Mucosa of rectum (tissue), 2 donors: ENCODE results near the gene ZC3H10.

ENCODE experiments used
- H3K27ac ChIP-seq, 2 donors: one replicate each; pipeline ENCODE4 v1.7.0; 2013; ENCODE audit warnings: inconsistent platforms in 2 of 2, low read depth in 2 of 2, low read length in 2 of 2
- H3K27me3 ChIP-seq, 2 donors: one replicate each; pipeline ENCODE4 v1.7.0; 2013; ENCODE audit warnings: low read length in 2 of 2; ENCODE audit not compliant: control insufficient read depth in 2 of 2, insufficient read depth in 2 of 2
- H3K36me3 ChIP-seq, 2 donors: one replicate each; pipeline ENCODE4 v1.7.0; 2013; ENCODE audit warnings: low read length in 2 of 2; ENCODE audit not compliant: control insufficient read depth in 2 of 2, insufficient read depth in 2 of 2
- H3K4me1 ChIP-seq, 2 donors: one replicate each; pipeline ENCODE4 v1.7.0; 2013; ENCODE audit warnings: low read length in 2 of 2, mild to moderate bottlenecking in 1 of 2; ENCODE audit not compliant: control insufficient read depth in 2 of 2, insufficient read depth in 2 of 2
- H3K4me3 ChIP-seq, 2 donors: one replicate each; pipeline ENCODE4 v1.7.0; 2013; ENCODE audit warnings: low read length in 2 of 2
- H3K9ac ChIP-seq, 2 donors: one replicate each; pipeline ENCODE4 v1.7.0; 2013; ENCODE audit warnings: low read length in 2 of 2, low read depth in 1 of 2, mild to moderate bottlenecking in 1 of 2
- H3K9me3 ChIP-seq, 2 donors: one replicate each; pipeline ENCODE4 v1.7.0; 2013; ENCODE audit warnings: low read length in 2 of 2; ENCODE audit not compliant: control insufficient read depth in 2 of 2
- donor health status: healthy.
- donor health status: Normal muscosa, but diverticular disease.

Gene ZC3H10

GRCh38 chr12:56159482-56160192, 41.6 kb downstream of the ZC3H10 start:
- peaks cover 45 to 51% of the 10 kb centered on the region in 2 donors for H3K36me3 ChIP-seq
- H3K4me3 ChIP-seq, result peak overlapping the region; percentile 88 to 99
- peaks cover 20 to 25% of the 10 kb centered on the region in 2 donors for H3K4me1 ChIP-seq
- H3K9ac ChIP-seq, result peak overlapping the region; percentile 99 to 100
- H3K27ac ChIP-seq, result peak overlapping the region; percentile 97 to 99
- no peaks in the 10 kb centered on the region for H3K27me3 ChIP-seq
- H3K9me3 ChIP-seq, result no peaks in the 10 kb centered on the region

GRCh38 chr12:56160193-56160763, 42.2 kb downstream of the ZC3H10 start:
- Histone ChIP-seq H3K4me3 (peak overlapping the region; percentile 88 to 99), H3K36me3 (peaks cover 49 to 52% of the 10 kb centered on the region in 2 donors)

DNA sequence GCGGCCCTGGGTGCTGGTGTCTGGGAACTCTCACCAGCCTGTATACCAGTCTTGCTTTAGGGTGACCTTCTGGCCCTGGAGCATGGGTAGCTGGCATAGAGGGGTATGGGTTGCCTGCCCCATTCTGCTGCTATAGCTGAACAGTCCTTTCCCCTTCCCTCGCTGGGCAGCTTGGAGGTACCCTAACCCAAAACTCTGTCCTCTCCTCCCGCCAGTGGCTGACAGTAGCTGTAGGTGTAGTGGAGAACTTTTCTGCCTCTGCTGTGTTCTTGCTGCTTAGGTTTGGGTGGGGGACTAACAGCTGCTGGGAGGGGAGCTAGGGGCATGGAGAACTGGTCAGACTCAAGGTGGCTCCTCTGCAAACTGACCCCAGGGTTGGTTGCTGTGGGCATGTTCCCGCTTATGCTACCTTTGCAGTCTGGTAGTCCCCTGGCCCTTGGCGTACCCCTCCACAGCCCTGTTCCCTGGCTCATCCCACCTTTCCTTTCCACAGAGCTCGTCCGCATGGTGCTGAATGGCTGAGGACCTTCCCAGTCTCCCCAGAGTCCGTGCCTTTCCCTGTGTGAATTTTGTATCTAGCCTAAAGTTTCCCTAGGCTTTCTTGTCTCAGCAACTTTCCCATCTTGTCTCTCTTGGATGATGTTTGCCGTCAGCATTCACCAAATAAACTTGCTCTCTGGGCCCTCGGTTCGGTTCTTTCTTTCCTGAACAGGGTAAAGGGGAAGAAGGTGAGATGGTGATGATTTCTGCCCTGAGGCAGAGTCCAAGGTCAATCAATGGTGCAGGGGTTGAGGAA, 43.0 kb downstream of the ZC3H10 start:
- no peaks in the 10 kb centered on the region for H3K9me3 ChIP-seq
- H3K36me3 ChIP-seq, result peaks cover 57 to 59% of the 10 kb centered on the region in 2 donors
- peaks cover 20 to 25% of the 10 kb centered on the region in 2 donors for H3K4me1 ChIP-seq
- H3K4me3 ChIP-seq, result peak overlapping the region; percentile 88 to 99
- H3K27ac ChIP-seq, result peak overlapping the region; percentile 97 to 99
- H3K9ac ChIP-seq, result peak overlapping the region; percentile 99 to 100
- H3K27me3 ChIP-seq, result no peaks in the 10 kb centered on the region

More at GRCh38 chr12:56160193-56160763, 42.2 kb downstream of the ZC3H10 start:
- peaks cover 20 to 25% of the 10 kb centered on the region in 2 donors for H3K4me1 ChIP-seq
- no peaks in the 10 kb centered on the region for H3K27me3 ChIP-seq
- H3K27ac ChIP-seq, result peak overlapping the region; percentile 97 to 99
- peak overlapping the region; percentile 99 to 100 for H3K9ac ChIP-seq
- H3K9me3 ChIP-seq, result no peaks in the 10 kb centered on the region

GRCh38 chr12:56161690-56162351, 43.8 kb downstream of the ZC3H10 start:
- H3K9me3 ChIP-seq, result no peaks in the 10 kb centered on the region
- no peaks in the 10 kb centered on the region for H3K27me3 ChIP-seq
- peak overlapping the region; percentile 97 to 99 for H3K27ac ChIP-seq
- H3K4me1 ChIP-seq, result peaks cover 20 to 25% of the 10 kb centered on the region in 2 donors
- peaks cover 57 to 61% of the 10 kb centered on the region in 2 donors for H3K36me3 ChIP-seq
- H3K9ac ChIP-seq, result no peak overlapping the region
- peak overlapping the region in 1 of 2 donors; percentile 99 for H3K4me3 ChIP-seq

DNA sequence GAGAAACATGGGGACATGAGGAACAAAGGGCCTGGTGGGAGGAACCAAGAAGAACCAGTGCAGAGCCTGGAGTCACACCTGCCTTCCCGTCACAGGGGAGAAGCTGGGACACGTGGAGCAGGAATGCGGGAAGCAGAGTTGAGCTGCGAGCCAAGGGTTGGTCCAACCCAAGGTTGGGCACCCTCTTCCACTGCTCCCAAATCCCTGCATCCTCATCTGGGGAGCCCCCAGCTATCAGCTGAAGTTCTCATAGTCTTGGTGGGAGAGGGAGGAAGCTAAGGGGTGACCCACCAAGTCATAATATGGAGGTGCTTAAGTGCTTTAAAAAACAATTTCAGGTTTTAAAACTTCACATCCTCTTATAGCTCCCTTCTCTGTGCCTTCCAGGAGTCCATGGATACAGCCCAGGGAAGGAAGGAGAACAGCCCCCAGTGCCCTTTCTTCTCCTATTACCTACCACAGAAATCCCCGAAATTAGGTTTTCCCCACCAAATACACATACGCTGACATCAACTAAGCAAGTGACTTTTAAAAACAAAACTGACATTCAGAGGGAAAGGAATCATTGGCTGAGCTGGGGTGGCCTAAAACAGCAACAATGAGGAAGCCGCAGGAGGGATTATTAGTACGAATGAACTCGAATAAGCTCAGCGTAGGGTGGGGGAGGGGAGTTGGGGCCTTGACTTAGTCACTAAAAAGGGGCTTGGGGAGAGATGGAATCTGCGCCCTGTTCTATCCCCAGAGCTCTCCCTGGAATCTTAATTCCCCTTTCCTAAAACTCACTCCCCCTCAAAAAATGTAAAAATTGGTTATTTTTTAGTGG, 44.6 kb downstream of the ZC3H10 start:
- Histone ChIP-seq H3K9me3 (no peaks in the 10 kb centered on the region), H3K4me1 (peaks cover 20 to 22% of the 10 kb centered on the region in 2 donors), H3K9ac (no peak overlapping the region), H3K36me3 (peaks cover 62 to 66% of the 10 kb centered on the region in 2 donors), H3K27ac (peak overlapping the region; percentile 8 to 11), H3K27me3 (no peaks in the 10 kb centered on the region), H3K4me3 (no peak overlapping the region)

- Histone ChIP-seq H3K9ac (no peak overlapping the region), H3K27me3 (no peaks in the 10 kb centered on the region), H3K27ac (no peak overlapping the region), H3K9me3 (no peaks in the 10 kb centered on the region), H3K36me3 (peaks cover 70 to 73% of the 10 kb centered on the region in 2 donors), H3K4me3 (no peak overlapping the region), H3K4me1 (peaks cover 20 to 22% of the 10 kb centered on the region in 2 donors)
These were observed 45.7 kb downstream of the ZC3H10 start for GRCh38 chr12:56163533-56164344.

- Histone ChIP-seq H3K4me1 (peaks cover 16 to 20% of the 10 kb centered on the region in 2 donors), H3K9me3 (no peaks in the 10 kb centered on the region), H3K27me3 (no peaks in the 10 kb centered on the region), H3K9ac (no peak overlapping the region), H3K4me3 (no peak overlapping the region), H3K27ac (no peak overlapping the region), H3K36me3 (peaks cover 76% of the 10 kb centered on the region in 2 donors)
These were observed 46.3 kb downstream of the ZC3H10 start for GRCh38 chr12:56164345-56164729.

GRCh38 chr12:56165369-56165768, 47.3 kb downstream of the ZC3H10 start:
- Histone ChIP-seq H3K27me3 (no peaks in the 10 kb centered on the region), H3K4me3 (no peak overlapping the region), H3K27ac (no peak overlapping the region), H3K9me3 (no peaks in the 10 kb centered on the region), H3K9ac (no peak overlapping the region), H3K4me1 (peaks cover 6 to 10% of the 10 kb centered on the region in 2 donors), H3K36me3 (peaks cover 77 to 78% of the 10 kb centered on the region in 2 donors)
